K562 (cell line): ENCODE measurements around the gene SSTR1. TPM values are rescaled to one million over a fixed set of nuclear protein-coding genes. Genes with fewer than 3 reads are reported as not detected.

ENCODE experiments used
- KLF13 ChIP-seq: fragments of 450-650 bp; IDR thresholded peaks from 2 replicates; pipeline ENCODE4 v1.6.1; 2016; ENCODE audit warnings: missing genetic modification characterization, low read depth, mild to moderate bottlenecking, missing compliant biosample characterization, moderate library complexity, borderline replicate concordance
- PTBP1 ChIP-seq: fragments of 200-400 bp; formaldehyde crosslinking; IDR thresholded peaks from 2 replicates; pipeline ENCODE4 v1.6.1; 2017; ENCODE audit warnings: low read depth, low read length
- ZNF253 ChIP-seq: fragments of 250-450 bp; sonication (Bioruptor Pico); conservative IDR thresholded peaks from 2 replicates; pipeline ENCODE4 v1.6.1; 2021; ENCODE audit warnings: mild to moderate bottlenecking
- polyA plus RNA-seq, 8 experiments: library from polyadenylated mRNA; depleted of rRNA in 4 of 8; stranded (reverse) in 5 of 8; unstranded in 3 of 8; fragments of >200 nt; fragmentation: Nextera tagmentation in 2 of 8; fragmentation: Illumina TruSeq in 1 of 8; extraction: Ambion mirVana in 2 of 8; extraction: Trizol in 1 of 8; gene quantifications; 2 replicates each; pipeline versions ENCODE4 v1.2.1 to v1.2.3, GENCODE V29; 2011 to 2014; ENCODE audit warnings: inconsistent platforms in 1 of 8, missing spikeins in 1 of 8
- total RNA-seq, 7 experiments: library from RNA; depleted of rRNA in 6 of 7; stranded (reverse); fragments of >200 nt in 6 of 7; fragmentation: Illumina TruSeq in 2 of 7; extraction: Trizol in 2 of 7; gene quantifications; 2 replicates each; pipeline versions ENCODE4 v1.2.1 to v1.2.3, GENCODE V29; 2011 to 2021; ENCODE audit warnings: low replicate concordance in 1 of 7
- TF ChIP-seq, protein P1 (sequence below): fragments of 450-650 bp; IDR thresholded peaks from 2 replicates; pipeline ENCODE4 v1.6.1; 2016; ENCODE audit warnings: low read depth
- TF ChIP-seq, protein P2 (sequence below): sonication (generic); formaldehyde crosslinking; IDR thresholded peaks from 2 replicates; pipeline ENCODE4 v1.8.0; 2022; ENCODE audit warnings: missing genetic modification reagents, mild to moderate bottlenecking, borderline replicate concordance

SSTR1 gene
- total and polyA plus RNA-seq, 9 of the 15 experiments (the other 6 are each of a cell fraction or from before 2014, with no cell fraction given), result not detected

DNA sequence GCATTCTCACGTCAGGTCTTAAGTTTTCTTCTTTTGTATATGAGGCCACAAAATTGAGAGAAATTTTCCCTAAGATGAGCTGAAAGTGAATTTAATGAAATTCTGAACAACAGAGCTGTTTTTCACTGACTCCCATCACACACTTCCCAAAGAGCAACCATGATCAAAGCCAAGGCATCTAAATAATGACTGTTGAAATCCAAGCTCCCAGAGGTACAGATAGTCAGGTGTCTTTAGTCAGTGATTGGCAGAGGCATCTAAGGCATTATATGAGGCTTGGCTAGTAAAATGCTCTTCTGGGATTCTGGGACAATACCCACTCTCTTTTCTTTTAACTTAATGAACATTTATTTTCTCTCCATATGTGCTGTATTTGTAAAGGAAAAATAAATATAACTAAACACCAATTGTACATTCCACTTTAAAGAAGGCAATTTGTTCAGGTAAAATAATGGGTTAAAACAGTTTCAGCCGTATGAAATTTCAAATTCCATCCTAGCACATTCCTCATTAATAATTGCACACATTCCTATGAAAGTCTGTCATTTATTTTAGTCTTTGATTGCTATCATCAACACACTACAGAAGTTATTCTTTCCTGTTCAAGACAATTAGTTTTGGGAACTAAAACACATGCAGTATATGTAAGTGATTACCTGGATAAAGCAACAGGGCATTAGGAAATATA lies 871 bp upstream of the SSTR1 start (continued):
- TF ChIP-seq, protein P1, sequence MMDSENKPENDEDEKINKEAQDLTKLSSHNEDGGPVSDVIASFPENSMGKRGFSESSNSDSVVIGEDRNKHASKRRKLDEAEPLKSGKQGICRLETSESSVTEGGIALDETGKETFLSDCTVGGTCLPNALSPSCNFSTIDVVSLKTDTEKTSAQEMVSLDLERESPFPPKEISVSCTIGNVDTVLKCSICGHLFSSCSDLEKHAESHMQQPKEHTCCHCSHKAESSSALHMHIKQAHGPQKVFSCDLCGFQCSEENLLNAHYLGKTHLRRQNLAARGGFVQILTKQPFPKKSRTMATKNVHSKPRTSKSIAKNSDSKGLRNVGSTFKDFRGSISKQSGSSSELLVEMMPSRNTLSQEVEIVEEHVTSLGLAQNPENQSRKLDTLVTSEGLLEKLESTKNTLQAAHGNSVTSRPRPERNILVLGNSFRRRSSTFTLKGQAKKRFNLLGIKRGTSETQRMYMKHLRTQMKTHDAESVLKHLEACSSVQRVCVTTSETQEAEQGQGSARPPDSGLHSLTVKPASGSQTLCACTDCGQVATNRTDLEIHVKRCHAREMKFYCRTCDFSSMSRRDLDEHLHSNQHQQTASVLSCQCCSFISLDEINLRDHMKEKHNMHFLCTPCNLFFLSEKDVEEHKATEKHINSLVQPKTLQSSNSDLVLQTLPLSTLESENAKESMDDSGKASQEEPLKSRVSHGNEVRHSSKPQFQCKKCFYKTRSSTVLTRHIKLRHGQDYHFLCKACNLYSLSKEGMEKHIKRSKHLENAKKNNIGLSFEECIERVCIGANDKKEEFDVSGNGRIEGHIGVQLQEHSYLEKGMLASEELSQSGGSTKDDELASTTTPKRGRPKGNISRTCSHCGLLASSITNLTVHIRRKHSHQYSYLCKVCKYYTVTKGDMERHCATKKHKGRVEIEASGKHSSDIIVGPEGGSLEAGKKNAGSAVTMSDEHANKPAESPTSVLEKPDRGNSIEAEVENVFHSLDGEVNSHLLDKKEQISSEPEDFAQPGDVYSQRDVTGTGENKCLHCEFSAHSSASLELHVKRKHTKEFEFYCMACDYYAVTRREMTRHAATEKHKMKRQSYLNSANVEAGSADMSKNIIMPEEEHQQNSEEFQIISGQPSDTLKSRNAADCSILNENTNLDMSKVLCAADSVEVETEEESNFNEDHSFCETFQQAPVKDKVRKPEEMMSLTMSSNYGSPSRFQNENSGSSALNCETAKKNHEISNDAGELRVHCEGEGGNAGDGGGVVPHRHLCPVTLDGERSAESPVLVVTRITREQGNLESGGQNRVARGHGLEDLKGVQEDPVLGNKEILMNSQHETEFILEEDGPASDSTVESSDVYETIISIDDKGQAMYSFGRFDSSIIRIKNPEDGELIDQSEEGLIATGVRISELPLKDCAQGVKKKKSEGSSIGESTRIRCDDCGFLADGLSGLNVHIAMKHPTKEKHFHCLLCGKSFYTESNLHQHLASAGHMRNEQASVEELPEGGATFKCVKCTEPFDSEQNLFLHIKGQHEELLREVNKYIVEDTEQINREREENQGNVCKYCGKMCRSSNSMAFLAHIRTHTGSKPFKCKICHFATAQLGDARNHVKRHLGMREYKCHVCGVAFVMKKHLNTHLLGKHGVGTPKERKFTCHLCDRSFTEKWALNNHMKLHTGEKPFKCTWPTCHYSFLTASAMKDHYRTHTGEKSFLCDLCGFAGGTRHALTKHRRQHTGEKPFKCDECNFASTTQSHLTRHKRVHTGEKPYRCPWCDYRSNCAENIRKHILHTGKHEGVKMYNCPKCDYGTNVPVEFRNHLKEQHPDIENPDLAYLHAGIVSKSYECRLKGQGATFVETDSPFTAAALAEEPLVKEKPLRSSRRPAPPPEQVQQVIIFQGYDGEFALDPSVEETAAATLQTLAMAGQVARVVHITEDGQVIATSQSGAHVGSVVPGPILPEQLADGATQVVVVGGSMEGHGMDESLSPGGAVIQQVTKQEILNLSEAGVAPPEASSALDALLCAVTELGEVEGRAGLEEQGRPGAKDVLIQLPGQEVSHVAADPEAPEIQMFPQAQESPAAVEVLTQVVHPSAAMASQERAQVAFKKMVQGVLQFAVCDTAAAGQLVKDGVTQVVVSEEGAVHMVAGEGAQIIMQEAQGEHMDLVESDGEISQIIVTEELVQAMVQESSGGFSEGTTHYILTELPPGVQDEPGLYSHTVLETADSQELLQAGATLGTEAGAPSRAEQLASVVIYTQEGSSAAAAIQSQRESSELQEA, result no peak
- TF ChIP-seq KLF13 (tag) (no peak), ZNF253 (no peak), PTBP1 (no peak)
- TF ChIP-seq, protein P2, sequence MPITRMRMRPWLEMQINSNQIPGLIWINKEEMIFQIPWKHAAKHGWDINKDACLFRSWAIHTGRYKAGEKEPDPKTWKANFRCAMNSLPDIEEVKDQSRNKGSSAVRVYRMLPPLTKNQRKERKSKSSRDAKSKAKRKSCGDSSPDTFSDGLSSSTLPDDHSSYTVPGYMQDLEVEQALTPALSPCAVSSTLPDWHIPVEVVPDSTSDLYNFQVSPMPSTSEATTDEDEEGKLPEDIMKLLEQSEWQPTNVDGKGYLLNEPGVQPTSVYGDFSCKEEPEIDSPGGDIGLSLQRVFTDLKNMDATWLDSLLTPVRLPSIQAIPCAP (CRISPR knock-in tag), result no peak
